Ishikawa (cell line): ENCODE results near the gene ARHGAP19.

ENCODE experiments used
- CEBPB ChIP-seq: IDR thresholded peaks from 2 replicates; pipeline ENCODE4 v1.6.1; 2012
- CREB1 ChIP-seq: IDR thresholded peaks from 2 replicates; pipeline ENCODE4 v1.6.1; 2012; ENCODE audit warnings: low read depth

DNA sequence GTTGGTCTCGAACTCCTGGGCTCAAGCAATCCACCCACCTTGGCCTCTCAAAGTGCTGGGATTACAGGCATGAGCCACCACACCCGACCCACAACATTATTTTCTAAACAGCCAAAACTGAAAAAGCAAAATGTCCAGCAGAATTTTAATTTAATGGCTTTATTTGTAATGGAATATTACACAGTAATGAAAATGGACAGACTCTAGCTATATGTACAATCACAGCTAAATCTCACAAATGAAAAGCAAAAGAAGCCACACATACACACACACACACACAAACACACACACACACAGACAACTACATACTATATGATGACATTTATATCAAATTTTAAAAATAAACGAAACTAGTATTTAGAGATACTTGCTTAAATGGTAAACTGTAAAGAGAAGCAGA lies 18.7 kb downstream of the ARHGAP19 start:
- no peak for TF ChIP-seq CREB1
- TF ChIP-seq CEBPB = no peak
